A549 (cell line): ENCODE measurements around the gene PTPN12. TPM values are rescaled to one million over a fixed set of nuclear protein-coding genes. Genes with fewer than 3 reads are reported as not detected.

Experiments
- ATAC-seq, 2 experiments: fragments of 200-7000 bp in 1 of 2; fragments of >200 bp in 1 of 2; cut with Nextera tagmentation in 1 of 2; cut with Tn5 transposase in 1 of 2; 3 replicates each; pipeline versions ENCODE4 v1.8.0 to v1.9.1; 2018 to 2020; ENCODE audit warnings: mild to moderate bottlenecking in 1 of 2, moderate library complexity in 1 of 2
- CTCF ChIA-PET: fragments of 300-600 bp; sonication (Branson Sonifier 250); formaldehyde crosslinking; extraction: SDS; loops from one replicate; lab custom pipeline; 2021; ENCODE audit warnings: antibody characterized with exemption, inconsistent platforms; lab: Yijun Ruan, JAX
- POLR2A ChIA-PET: fragments of 350-600 bp; formaldehyde crosslinking; extraction: SDS; loops from one replicate; lab custom pipeline; 2021; ENCODE audit warnings: antibody characterized with exemption, inconsistent platforms; lab: Yijun Ruan, JAX
- DNase-seq, 2 experiments: peaks; one replicate each; pipeline versions ENCODE4 v3.0.0 to v3.0.0-alpha.2; 2011 to 2016; ENCODE audit warnings: low read depth in 1 of 2, low spot score in 1 of 2
- FAIRE-seq: peaks from 2 replicates; lab custom pipeline; 2011; peaks lifted over from hg19 to GRCh38; lab: Jason Lieb, UNC
- H3K27ac ChIP-seq, 2 experiments: fragments of >200 bp; sonication (Bioruptor Twin); formaldehyde crosslinking; 3 replicates each; pipeline ENCODE4 v1.5.1; 2016 to 2017
- H3K4me1 ChIP-seq: fragments of >200 bp; sonication (Bioruptor Twin); formaldehyde crosslinking; 3 replicates; pipeline ENCODE4 v1.6.1; 2016
- H3K4me2 ChIP-seq: fragments of >200 bp; sonication (Bioruptor Twin); formaldehyde crosslinking; 3 replicates; pipeline ENCODE4 v1.6.1; 2016
- H3K4me3 ChIP-seq: fragments of >200 bp; sonication (Bioruptor Twin); formaldehyde crosslinking; 3 replicates; pipeline ENCODE4 v1.5.1; 2016
- H3K9me3 ChIP-seq: fragments of >200 bp; sonication (Bioruptor Twin); formaldehyde crosslinking; 3 replicates; pipeline ENCODE4 v1.6.1; 2016
- CBX8 ChIP-seq: fragments of 200-600 bp; sonication (generic); IDR thresholded peaks from 2 replicates; pipeline ENCODE4 v1.6.1; 2016
- CHD2 ChIP-seq: fragments of 150-350 bp; IDR thresholded peaks from 2 replicates; pipeline ENCODE4 v1.6.1; 2014; ENCODE audit warnings: low read length; ENCODE audit not compliant: partially characterized antibody
- CHD4 ChIP-seq: fragments of 200-600 bp; sonication (generic); IDR thresholded peaks from 2 replicates; pipeline ENCODE4 v1.6.1; 2016; ENCODE audit warnings: antibody characterized with exemption, mild to moderate bottlenecking, borderline replicate concordance
- EP300 ChIP-seq, 2 experiments: fragments of >200 bp; sonication (Bioruptor Twin); formaldehyde crosslinking; IDR thresholded peaks; 2 replicates in 1 of 2; 3 replicates in 1 of 2; pipeline ENCODE4 v1.6.1; 2016 to 2017
- FOSB ChIP-seq: fragments of 250-450 bp; sonication (Bioruptor Pico); IDR thresholded peaks from 2 replicates; pipeline ENCODE4 v1.5.0; 2020; ENCODE audit warnings: mild to moderate bottlenecking, moderate library complexity
- FOSL2 ChIP-seq, 2 experiments: fragments of 450-650 bp in 1 of 2; fragments of >200 bp in 1 of 2; sonication (Bioruptor Twin) in 1 of 2; formaldehyde crosslinking; IDR thresholded peaks; 2 replicates each; pipeline versions ENCODE4 v1.5.0 to v1.6.1; 2016 to 2020; ENCODE audit warnings: mild to moderate bottlenecking in 1 of 2, moderate library complexity in 1 of 2
- GATA3 ChIP-seq: IDR thresholded peaks from 2 replicates; pipeline ENCODE4 v1.6.1; 2012; ENCODE audit warnings: borderline replicate concordance
- HOXB13 ChIP-seq: fragments of 250-450 bp; sonication (Bioruptor Pico); IDR thresholded peaks from 2 replicates; pipeline ENCODE4 v1.5.0; 2020; ENCODE audit warnings: low read depth, mild to moderate bottlenecking, moderate library complexity
- MYC ChIP-seq: IDR thresholded peaks from 2 replicates; pipeline ENCODE4 v1.6.1; 2012; ENCODE audit warnings: mild to moderate bottlenecking, inconsistent platforms, low read length, improper control_type of control experiment, borderline replicate concordance
- NFE2L2 ChIP-seq: fragments of 150-350 bp; conservative IDR thresholded peaks from 2 replicates; pipeline ENCODE4 v1.6.1; 2014; ENCODE audit warnings: low read length
- NPAS2 ChIP-seq: fragments of 250-450 bp; sonication (Bioruptor Pico); IDR thresholded peaks from 2 replicates; pipeline ENCODE4 v1.8.0; 2022; ENCODE audit warnings: mild to moderate bottlenecking, moderate library complexity, borderline replicate concordance
- POLR2A ChIP-seq: IDR thresholded peaks from 2 replicates; pipeline ENCODE4 v1.6.1; 2012; ENCODE audit warnings: mild to moderate bottlenecking, low read length
- RCOR1 ChIP-seq: fragments of 150-350 bp; IDR thresholded peaks from 2 replicates; pipeline ENCODE4 v1.6.1; 2014; ENCODE audit warnings: antibody characterized with exemption, low read length, low read depth
- RNF2 ChIP-seq: fragments of 200-600 bp; sonication (generic); IDR thresholded peaks from 2 replicates; pipeline ENCODE4 v1.6.1; 2016; ENCODE audit warnings: low read depth, mild to moderate bottlenecking, antibody characterized with exemption, moderate library complexity, borderline replicate concordance
- TFCP2L1 ChIP-seq: fragments of 250-450 bp; sonication (Bioruptor Pico); IDR thresholded peaks from 2 replicates; pipeline ENCODE4 v1.5.0; 2021; ENCODE audit warnings: mild to moderate bottlenecking
- ZSCAN20 ChIP-seq: fragments of 250-450 bp; sonication (Bioruptor Pico); IDR thresholded peaks from 2 replicates; pipeline ENCODE4 v1.8.0; 2022; ENCODE audit warnings: mild to moderate bottlenecking, moderate library complexity
- WGBS: methylation state at CpG from one replicate; pipeline ENCODE4 v1.1.6; 2017; ENCODE audit errors: missing lambda C conversion rate; 5-methylcytosine and 5-hydroxymethylcytosine counted together
- polyA plus RNA-seq, 4 experiments: library from polyadenylated mRNA; depleted of rRNA in 3 of 4; stranded (reverse); fragments of >200 nt; fragmentation: RNase III in 1 of 4; extraction: RNeasy Plus Mini Kit Qiagen cat#74134 plus additional on column Dnase treatment in 1 of 4; gene quantifications; 2 replicates in 3 of 4; 3 replicates in 1 of 4; pipeline ENCODE4 v1.2.3, GENCODE V29; 2011 to 2017
- TF ChIP-seq, protein P1 (sequence below): fragments of 200-600 bp; sonication (generic); IDR thresholded peaks from 2 replicates; pipeline ENCODE4 v1.6.1; 2016; ENCODE audit warnings: antibody characterized with exemption, mild to moderate bottlenecking, moderate library complexity
- TF ChIP-seq, protein P2 (sequence below): fragments of 250-450 bp; sonication (Bioruptor Pico); IDR thresholded peaks from 2 replicates; pipeline ENCODE4 v1.5.0; 2020; ENCODE audit warnings: low read depth, mild to moderate bottlenecking, moderate library complexity
- TF ChIP-seq, protein P3 (sequence below): fragments of >200 bp; sonication (Bioruptor Twin); formaldehyde crosslinking; IDR thresholded peaks from 3 replicates; pipeline ENCODE4 v1.5.1; 2016

PTPN12 gene
- polyA plus RNA-seq, 2 of the 4 experiments (the other 2 are of a cell fraction), result 76.3 to 105 TPM

DNA sequence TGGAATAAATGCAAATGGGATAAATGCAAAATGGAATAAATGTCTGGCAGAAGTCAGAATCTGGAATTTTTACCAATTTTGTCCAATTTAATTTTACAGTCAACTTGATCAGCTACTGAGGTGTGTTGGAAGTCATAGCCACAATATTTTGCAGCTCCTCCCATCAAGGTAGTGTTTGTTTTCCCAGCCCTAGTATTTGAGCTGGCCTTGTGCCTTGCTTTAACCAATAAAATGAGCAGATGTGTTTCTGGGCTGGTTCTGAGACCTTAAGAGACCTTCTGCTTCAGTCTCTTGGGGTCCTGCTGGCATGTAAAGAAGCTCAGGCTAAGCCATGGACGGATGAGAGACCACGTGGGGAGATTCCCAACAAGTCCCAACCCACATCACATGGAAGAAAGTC is 116.5 kb downstream of the PTPN12 start:
- Histone ChIP-seq H3K4me2 (no peak overlapping the region), H3K4me1 (peaks cover 30% of the 10 kb centered on the region), H3K4me3 (no peak overlapping the region), H3K9me3 (no peaks in the 10 kb centered on the region), H3K27ac (no peak overlapping the region)
- ATAC-seq (no peak), DNase-seq (no peak), FAIRE-seq (no peak)
- TF ChIP-seq CHD4, result no peak
- TF ChIP-seq RCOR1, result no peak
- no peak for TF ChIP-seq NPAS2 (CRISPR knock-in tag)
- TF ChIP-seq, protein P1, sequence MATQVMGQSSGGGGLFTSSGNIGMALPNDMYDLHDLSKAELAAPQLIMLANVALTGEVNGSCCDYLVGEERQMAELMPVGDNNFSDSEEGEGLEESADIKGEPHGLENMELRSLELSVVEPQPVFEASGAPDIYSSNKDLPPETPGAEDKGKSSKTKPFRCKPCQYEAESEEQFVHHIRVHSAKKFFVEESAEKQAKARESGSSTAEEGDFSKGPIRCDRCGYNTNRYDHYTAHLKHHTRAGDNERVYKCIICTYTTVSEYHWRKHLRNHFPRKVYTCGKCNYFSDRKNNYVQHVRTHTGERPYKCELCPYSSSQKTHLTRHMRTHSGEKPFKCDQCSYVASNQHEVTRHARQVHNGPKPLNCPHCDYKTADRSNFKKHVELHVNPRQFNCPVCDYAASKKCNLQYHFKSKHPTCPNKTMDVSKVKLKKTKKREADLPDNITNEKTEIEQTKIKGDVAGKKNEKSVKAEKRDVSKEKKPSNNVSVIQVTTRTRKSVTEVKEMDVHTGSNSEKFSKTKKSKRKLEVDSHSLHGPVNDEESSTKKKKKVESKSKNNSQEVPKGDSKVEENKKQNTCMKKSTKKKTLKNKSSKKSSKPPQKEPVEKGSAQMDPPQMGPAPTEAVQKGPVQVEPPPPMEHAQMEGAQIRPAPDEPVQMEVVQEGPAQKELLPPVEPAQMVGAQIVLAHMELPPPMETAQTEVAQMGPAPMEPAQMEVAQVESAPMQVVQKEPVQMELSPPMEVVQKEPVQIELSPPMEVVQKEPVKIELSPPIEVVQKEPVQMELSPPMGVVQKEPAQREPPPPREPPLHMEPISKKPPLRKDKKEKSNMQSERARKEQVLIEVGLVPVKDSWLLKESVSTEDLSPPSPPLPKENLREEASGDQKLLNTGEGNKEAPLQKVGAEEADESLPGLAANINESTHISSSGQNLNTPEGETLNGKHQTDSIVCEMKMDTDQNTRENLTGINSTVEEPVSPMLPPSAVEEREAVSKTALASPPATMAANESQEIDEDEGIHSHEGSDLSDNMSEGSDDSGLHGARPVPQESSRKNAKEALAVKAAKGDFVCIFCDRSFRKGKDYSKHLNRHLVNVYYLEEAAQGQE, result no peak
- no peak for TF ChIP-seq EP300 (IDR thresholded peaks at IDR 0.05)
- TF ChIP-seq, protein P2, sequence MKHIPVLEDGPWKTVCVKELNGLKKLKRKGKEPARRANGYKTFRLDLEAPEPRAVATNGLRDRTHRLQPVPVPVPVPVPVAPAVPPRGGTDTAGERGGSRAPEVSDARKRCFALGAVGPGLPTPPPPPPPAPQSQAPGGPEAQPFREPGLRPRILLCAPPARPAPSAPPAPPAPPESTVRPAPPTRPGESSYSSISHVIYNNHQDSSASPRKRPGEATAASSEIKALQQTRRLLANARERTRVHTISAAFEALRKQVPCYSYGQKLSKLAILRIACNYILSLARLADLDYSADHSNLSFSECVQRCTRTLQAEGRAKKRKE (CRISPR knock-in tag), result no peak
- TF ChIP-seq TFCP2L1 (CRISPR knock-in tag), result no peak
- TF ChIP-seq RNF2, result no peak
- TF ChIP-seq ZSCAN20, result no peak
- TF ChIP-seq FOSL2 (IDR thresholded peaks at IDR 0.05), result no peak
- no peak for TF ChIP-seq FOSL2 (CRISPR knock-in tag; IDR thresholded peaks at IDR 0.05)
- TF ChIP-seq HOXB13 (CRISPR knock-in tag), result no peak
- TF ChIP-seq CBX8, result no peak
- TF ChIP-seq, protein P3, sequence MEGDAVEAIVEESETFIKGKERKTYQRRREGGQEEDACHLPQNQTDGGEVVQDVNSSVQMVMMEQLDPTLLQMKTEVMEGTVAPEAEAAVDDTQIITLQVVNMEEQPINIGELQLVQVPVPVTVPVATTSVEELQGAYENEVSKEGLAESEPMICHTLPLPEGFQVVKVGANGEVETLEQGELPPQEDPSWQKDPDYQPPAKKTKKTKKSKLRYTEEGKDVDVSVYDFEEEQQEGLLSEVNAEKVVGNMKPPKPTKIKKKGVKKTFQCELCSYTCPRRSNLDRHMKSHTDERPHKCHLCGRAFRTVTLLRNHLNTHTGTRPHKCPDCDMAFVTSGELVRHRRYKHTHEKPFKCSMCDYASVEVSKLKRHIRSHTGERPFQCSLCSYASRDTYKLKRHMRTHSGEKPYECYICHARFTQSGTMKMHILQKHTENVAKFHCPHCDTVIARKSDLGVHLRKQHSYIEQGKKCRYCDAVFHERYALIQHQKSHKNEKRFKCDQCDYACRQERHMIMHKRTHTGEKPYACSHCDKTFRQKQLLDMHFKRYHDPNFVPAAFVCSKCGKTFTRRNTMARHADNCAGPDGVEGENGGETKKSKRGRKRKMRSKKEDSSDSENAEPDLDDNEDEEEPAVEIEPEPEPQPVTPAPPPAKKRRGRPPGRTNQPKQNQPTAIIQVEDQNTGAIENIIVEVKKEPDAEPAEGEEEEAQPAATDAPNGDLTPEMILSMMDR, result no peak
- TF ChIP-seq CHD2, result no peak
- TF ChIP-seq NFE2L2, result no peak
- CTCF ChIA-PET, result interaction anchor here (1.0 to 1.5 kb wide), 2 partner anchors 43 to 106 kb away, joined by 3 to 5 read pairs; partner anchors contain the start of gene RSBN1L
- POLR2A ChIA-PET, result no interaction called here
- 93% methylated on average over 2 of the region's 2 CpGs for WGBS

DNA sequence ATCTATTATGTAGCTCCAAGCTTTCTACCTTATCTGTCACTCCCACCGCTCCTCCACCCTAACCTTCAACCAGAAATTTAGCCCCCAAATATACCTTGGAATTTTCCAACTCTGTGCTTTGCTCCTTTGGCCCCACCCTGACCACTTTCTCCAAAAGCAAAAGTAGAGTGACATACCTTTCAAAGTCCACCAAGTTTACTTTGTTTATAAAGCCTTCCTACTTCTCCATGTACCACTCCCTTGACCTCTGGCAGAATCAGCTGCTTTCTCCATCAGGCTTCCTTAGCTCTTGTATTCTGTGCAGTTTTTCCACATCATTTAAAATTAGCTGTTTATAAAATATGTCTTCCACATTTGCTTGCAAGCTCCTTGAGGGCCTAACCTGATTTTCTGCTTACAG is 118.3 kb downstream of the PTPN12 start:
- DNase-seq (no peak), FAIRE-seq (no peak), ATAC-seq (no peak)
- ChIA-PET POLR2A (no interaction called here), CTCF (interaction anchor here (0.9 to 4.5 kb wide), 5 partner anchors 10 to 216 kb away, joined by 3 to 32 read pairs (median 5); no protein-coding TSS in a partner anchor)
- H3K4me1 ChIP-seq, result peaks cover 15% of the 10 kb centered on the region
- H3K9me3 ChIP-seq, result no peaks in the 10 kb centered on the region
- H3K27ac ChIP-seq, result no peak overlapping the region
- no peak overlapping the region for H3K4me3 ChIP-seq
- TF ChIP-seq FOSL2 (IDR thresholded peaks at IDR 0.05), result no peak
- TF ChIP-seq FOSL2 (CRISPR knock-in tag; IDR thresholded peaks at IDR 0.05), result no peak
- no peak for TF ChIP-seq GATA3
- TF ChIP-seq MYC, result no peak
- no peak for TF ChIP-seq POLR2A
- TF ChIP-seq HOXB13 (CRISPR knock-in tag), result no peak
- no peak for TF ChIP-seq FOSB (CRISPR knock-in tag)
- no peak overlapping the region for H3K4me2 ChIP-seq
- WGBS, result 98% methylated on average over 1 of the region's 1 CpG
